Activated CD4-positive, alpha-beta T cell treated with anti-CD3 and anti-CD28 coated beads, Interleukin-2, amount 50 U/mL, for 1 hour (primary cell): ENCODE data around the gene ZNF407.
"Not testable (repeated sequence)": the region's sequence is repeated elsewhere in the genome, so short reads cannot be mapped to it uniquely, and the experiment has no call there.

Source experiments
- DNase-seq: peaks from one replicate; pipeline ENCODE4 v3.0.0-alpha.2; 2020

Gene ZNF407

GRCh38 chr18:74942319-74942910 is 344.7 kb downstream of the ZNF407 start:
- DNase-seq = no peak

- no peak for DNase-seq
These were observed 347.0 kb downstream of the ZNF407 start for GRCh38 chr18:74944676-74945075.

- DNase-seq = no peak
These were observed 348.3 kb downstream of the ZNF407 start for GRCh38 chr18:74945774-74946545.

GRCh38 chr18:74946646-74947375 is 349.1 kb downstream of the ZNF407 start:
- DNase-seq = no peak

- no peak for DNase-seq
These were observed 349.7 kb downstream of the ZNF407 start for GRCh38 chr18:74947417-74947816.

- no peak for DNase-seq
These were observed 350.2 kb downstream of the ZNF407 start for GRCh38 chr18:74947875-74948274.

- DNase-seq = no peak
These were observed 351.9 kb downstream of the ZNF407 start for GRCh38 chr18:74949611-74950010.

- no peak for DNase-seq
These were observed 352.8 kb downstream of the ZNF407 start for GRCh38 chr18:74950479-74950878.

GRCh38 chr18:74951165-74951760 is 353.6 kb downstream of the ZNF407 start:
- DNase-seq = peak; percentile 11

GRCh38 chr18:74957588-74958224 is 360.0 kb downstream of the ZNF407 start:
- no peak for DNase-seq

GRCh38 chr18:74959216-74959615 is 361.5 kb downstream of the ZNF407 start:
- DNase-seq = no peak

GRCh38 chr18:74961596-74961995 is 363.9 kb downstream of the ZNF407 start:
- no peak for DNase-seq

GRCh38 chr18:74963820-74964446 is 366.3 kb downstream of the ZNF407 start:
- no peak for DNase-seq

GRCh38 chr18:74965682-74966081 is 368.0 kb downstream of the ZNF407 start:
- no peak for DNase-seq

GRCh38 chr18:74967438-74967837 is 369.8 kb downstream of the ZNF407 start:
- no peak for DNase-seq

GRCh38 chr18:74967979-74968378 is 370.3 kb downstream of the ZNF407 start:
- no peak for DNase-seq

- not testable (repeated sequence) for DNase-seq
These were observed 373.7 kb downstream of the ZNF407 start for GRCh38 chr18:74971358-74971757.

- not testable (repeated sequence) for DNase-seq
These were observed 374.1 kb downstream of the ZNF407 start for GRCh38 chr18:74971776-74972175.

- no peak for DNase-seq
These were observed 374.7 kb downstream of the ZNF407 start for GRCh38 chr18:74972354-74972753.

- DNase-seq = no peak
These were observed 377.3 kb downstream of the ZNF407 start for GRCh38 chr18:74975001-74975400.

- no peak for DNase-seq
These were observed 378.8 kb downstream of the ZNF407 start for GRCh38 chr18:74976331-74976909.

- no peak for DNase-seq
These were observed 379.4 kb downstream of the ZNF407 start for GRCh38 chr18:74977041-74977440.
